ENCODE results near the gene SRXN1.

GRCh38 chr20:650954-651353, 2.0 kb downstream of the SRXN1 start:
- TF ChIP-seq CTCF (tag by site-specific recombination; IDR thresholded peaks at IDR 0.05) = no peak
- no peak for TF ChIP-seq ZSCAN18 (tag by site-specific recombination; IDR thresholded peaks at IDR 0.05)
- no peak for TF ChIP-seq RBAK (tag by site-specific recombination; IDR thresholded peaks at IDR 0.05)
- no peak for TF ChIP-seq ZNF510 (tag by site-specific recombination; IDR thresholded peaks at IDR 0.05; ENCODE audit: insufficient replicate concordance)
- TF ChIP-seq ZNF707 (tag by site-specific recombination; IDR thresholded peaks at IDR 0.05) = no peak
- TF ChIP-seq ZNF274 (IDR thresholded peaks at IDR 0.05; ENCODE audit: low read length) = no peak
- no peak for TF ChIP-seq ZNF274 (tag by site-specific recombination; IDR thresholded peaks at IDR 0.05; ENCODE audit: borderline replicate concordance)
- TF ChIP-seq ZNF121 (tag by site-specific recombination; IDR thresholded peaks at IDR 0.05) = no peak
- no peak for TF ChIP-seq ZNF362 (tag by site-specific recombination; IDR thresholded peaks at IDR 0.05)

Measured in HEK293 (cell line).